CD4-positive, alpha-beta T cell treated with Interleukin-17A for 1 hour (primary cell): Measurements from ENCODE around the gene CCDC9B.

ENCODE experiments used
- DNase-seq: peaks from one replicate; pipeline ENCODE4 v3.0.0-alpha.2; 2020

CCDC9B gene

DNA sequence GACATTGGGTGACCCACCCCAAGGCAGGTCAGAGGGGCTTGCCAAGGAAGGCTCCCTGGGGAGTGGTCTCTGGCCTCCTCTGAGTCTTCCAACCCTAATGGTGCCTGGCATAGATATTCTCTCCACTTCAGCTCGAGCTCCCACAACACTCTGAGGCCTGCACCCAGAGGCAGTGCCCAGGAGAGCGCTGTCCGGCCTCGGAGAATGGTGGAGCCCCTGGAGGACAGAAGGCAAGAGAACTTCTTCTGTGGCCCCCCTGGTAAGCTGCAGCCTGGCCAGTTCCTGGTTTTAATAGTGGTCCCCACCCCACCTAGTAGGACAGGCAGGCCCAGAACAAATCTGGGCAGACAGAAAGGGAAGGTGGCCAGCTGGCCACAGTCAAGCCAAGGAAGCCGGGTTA, 24.3 kb upstream of the CCDC9B start:
- no peak for DNase-seq

DNA sequence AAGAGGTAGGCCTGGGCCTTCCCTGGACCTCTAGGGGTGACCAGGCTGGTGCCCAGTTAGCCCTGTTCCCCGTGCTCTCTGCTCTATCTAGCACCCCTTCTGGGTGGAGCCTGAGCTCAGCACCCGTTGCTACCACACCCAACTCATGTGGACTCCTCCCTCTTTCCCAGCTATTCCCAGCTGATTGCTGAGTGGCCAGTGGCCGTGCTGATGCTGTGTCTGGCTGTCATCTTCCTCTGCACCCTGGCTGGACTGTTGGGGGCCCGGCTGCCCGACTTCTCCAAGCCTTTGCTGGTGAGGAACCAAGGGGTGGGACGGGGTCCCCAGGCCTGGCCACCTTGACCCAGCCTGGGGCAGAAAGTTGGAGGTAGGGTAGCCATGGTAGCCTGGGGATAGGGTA, 23.5 kb upstream of the CCDC9B start:
- no peak for DNase-seq

DNA sequence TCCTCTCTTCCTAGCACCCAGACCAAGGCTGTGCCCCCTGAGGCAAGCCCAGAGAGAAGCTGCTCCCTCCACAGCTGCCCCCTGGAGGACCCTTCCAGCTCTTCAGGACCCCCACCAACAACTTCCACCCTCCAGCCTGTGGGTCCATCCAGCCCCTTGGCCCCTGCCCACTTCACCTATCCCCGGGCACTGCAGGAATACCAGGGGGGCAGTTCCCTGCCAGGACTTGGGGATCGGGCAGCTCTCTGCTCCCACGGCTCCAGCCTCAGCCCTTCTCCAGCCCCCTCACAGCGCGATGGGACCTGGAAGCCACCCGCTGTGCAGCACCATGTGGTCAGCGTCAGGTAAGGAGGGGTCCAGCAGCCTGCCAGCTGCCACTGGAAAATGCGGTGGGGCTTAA, 22.9 kb upstream of the CCDC9B start:
- DNase-seq = no peak

DNA sequence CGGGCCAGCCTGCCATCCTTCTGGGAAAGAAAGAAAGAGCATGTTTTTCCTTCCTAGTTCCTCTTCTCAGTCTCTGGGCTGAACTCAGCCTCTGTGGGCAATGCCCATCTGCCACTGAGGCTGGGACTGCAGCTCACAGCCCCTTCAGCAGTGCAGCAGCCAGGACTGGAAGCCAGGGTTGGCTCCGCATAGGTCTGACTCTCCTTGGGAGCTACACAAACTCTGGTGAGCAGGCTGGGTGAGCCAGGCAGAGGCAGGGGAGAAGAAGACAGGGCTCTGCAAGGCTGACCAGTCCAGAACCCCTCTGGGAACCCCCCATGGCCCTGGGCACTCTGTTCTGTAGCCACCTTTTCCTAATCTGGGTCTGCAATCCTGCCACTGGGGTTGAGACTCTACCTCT, 20.9 kb upstream of the CCDC9B start:
- no peak for DNase-seq

DNA sequence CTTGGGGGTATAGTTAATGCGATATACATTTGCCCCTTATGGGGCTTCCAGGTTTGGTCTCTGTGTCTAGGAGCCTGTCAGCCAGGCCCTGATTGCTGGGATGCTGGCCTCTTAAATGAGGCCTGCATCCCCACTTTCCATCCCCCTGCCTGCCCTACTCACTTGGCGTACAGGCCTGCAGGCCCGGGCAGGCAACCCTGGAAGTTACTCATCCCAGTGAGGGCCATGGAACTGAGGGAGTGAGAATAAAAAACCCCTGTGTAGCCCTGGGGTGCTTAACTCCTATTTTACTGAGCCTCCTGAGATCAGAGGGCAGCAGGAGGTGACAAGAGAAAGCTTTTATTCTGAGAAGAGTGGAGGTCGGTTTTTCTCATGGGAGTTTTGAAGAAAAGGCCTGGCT, 19.3 kb upstream of the CCDC9B start:
- no peak for DNase-seq

DNA sequence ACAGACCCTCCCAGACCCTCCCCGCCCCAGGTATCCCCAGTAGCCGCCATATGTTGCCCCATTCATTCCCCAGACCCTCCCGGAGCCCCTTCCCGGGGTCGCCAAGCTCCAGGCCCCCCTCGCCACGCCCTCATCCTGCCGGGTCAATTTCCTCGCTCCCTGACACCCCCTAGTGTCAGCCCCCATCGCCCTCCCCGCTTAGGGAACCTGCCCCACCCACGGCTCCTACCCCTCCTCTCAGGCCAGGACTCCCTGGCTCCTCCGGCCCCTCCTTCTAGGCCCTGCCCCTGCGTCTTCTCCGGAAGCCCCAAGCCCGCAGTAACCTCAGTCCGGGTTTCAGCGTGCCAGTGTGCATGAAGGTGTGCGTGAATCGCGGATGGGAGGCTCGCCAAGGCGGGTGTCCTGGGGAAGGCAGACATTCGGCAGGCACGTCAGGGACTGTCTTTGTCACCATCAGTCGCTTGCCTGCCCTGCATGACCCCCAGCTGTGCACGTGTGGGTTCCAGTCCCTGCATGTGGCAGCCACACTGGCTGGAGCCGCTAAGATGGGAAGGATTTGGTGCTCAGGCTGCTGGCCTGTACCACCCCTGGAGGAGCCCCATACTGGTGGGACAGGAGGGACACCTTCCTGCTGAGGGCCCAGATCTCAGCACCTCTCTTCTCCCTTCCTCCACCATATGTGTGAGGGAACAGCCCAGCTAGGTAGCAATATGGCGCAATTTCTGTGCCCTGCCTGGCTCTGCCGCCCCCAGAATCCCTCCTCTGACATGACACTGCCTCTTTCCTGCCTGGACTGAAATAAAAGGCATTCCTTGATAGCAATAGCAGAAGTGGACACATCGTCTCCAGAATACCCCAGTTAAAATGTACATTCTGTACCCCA, 18.0 kb upstream of the CCDC9B start:
- peak; percentile 29 for DNase-seq

DNA sequence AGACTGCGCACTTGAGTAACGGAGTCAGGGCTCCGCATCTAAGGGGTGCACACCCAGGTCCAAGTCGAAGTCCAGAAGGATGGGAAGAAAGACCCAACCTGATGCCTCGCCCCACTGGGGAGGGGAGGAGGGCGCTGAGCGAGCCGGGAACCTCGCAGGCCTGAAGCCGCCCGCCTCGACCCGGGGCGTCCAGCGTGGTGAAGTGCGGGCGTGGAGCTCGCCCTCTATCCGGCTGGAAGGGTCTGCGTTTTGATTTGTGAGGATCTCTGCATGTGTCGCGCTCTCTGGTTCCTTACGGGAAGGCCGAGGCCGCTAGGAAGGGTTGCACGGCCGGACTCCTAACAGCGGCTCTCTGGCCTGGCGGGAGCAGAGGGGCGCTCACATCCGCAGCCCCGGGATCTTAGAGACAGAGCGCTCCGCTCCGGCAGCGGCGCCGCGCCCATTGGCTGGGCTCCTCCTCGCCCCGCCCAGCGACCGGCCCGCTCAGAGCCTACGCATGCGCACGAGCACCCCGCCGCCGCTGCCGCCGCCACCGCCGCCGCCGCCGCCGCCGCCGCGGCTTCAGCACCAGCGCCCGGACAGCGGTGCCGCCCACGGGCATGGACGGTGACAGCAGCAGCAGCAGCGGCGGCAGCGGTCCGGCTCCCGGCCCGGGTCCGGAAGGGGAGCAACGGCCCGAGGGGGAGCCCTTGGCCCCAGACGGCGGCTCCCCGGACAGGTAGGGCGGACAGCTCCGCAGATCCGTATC, 17.2 kb upstream of the CCDC9B start, which contains the start of gene DISP2:
DISP2 (plus strand) TSS at position 497 of the 748 bp plus-strand sequence; CDS start at position 600, 103 bp downstream.
- peak; percentile 91 for DNase-seq

DNA sequence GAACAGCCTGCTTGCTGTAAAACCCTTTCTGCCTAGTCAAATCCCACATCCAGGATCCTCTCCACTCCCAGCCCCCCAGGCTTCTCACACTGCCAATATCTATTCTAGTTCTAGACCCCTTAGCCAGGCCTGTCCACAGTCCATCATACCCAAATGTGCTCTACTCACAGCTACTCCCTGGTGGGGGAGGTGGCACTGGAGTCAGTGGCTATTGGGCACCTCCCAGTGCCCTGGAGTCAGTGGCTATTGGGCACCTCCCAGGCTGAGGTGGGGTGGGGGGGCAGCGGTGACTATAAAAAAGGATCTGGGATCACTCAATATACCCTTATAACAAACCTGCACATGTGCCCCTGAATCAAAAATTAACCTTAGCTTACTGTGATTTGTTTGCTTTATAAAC, 16.5 kb upstream of the CCDC9B start:
- DNase-seq = no peak

DNA sequence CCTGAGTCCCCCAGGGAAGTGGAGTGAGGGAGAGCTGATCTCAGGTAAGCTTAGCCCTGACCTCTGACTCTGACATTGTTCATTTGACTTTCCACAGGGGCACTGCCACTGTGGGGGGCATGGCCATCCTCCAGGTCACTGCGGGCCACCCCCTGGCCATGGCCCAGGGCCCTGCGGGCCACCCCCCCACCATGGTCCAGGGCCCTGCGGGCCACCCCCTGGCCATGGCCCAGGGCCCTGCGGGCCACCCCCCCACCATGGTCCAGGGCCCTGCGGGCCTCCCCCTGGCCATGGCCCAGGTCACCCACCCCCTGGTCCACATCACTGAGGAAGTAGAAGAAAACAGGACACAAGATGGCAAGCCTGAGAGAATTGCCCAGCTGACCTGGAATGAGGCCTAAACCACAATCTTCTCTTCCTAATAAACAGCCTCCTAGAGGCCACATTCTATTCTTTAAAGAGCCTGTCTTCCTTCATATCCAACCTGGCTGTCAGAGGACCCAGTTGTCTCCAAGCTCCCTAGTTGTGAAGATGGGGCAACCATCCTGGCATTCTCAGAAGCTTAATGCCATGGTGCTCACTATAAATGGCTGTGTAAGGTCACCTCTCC, 15.3 kb upstream of the CCDC9B start:
- no peak for DNase-seq

DNA sequence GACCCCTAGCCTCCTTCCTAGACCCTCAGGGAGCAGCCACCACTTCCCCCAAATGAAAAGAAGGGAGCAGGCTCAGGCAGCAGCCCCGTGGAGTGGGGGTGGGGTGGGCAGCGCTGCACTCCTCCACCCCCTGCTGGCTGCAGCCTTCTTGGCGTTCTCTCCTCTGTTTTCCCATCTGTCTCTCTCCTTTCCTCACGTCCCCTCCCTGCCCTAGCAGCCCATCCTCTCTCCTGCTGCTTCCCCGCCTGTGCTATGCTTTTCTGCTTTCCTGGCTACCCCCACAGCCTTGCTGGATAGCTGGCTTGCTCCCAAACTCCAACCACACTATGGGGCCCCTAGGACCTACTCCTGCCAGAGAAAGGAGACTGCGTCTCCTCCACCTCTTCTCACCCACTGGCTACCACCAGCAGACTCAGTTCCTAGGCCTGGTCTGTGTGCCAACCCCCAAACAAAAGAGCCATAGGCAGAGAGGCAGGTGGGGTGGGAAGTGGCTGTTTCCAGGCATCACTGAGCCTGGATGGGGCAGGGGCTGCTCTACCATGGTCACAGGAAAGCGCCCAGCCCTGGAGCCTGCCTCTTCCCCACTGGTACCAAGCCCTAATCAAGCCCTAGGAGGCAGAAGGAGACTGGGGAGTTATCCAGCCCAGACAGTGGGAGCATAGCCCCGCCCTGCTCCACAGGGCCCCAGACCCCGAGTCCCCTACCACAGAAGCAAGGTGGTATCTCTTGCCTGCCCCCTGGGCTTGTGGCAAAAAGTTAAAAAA, 13.9 kb upstream of the CCDC9B start:
- no peak for DNase-seq

DNA sequence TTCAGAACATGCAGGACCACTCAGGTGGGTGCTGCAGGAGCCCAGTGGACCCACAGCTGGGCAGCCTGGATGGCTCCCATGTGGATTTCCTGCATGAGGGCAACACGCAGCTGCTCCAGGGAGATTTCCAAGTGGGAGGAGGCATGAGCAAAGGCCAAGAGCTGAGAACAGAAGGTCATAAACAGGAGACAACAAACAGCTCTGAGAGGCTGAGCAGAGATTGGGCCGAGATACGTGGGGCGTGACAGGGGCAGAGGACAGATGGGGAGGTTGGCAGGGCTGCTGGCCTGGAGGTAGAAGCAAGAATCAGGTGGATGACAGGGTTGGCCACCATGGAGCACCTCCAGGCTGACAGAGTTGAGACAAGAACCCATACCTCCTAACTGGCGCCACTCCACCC, 13.0 kb upstream of the CCDC9B start:
- DNase-seq = no peak

DNA sequence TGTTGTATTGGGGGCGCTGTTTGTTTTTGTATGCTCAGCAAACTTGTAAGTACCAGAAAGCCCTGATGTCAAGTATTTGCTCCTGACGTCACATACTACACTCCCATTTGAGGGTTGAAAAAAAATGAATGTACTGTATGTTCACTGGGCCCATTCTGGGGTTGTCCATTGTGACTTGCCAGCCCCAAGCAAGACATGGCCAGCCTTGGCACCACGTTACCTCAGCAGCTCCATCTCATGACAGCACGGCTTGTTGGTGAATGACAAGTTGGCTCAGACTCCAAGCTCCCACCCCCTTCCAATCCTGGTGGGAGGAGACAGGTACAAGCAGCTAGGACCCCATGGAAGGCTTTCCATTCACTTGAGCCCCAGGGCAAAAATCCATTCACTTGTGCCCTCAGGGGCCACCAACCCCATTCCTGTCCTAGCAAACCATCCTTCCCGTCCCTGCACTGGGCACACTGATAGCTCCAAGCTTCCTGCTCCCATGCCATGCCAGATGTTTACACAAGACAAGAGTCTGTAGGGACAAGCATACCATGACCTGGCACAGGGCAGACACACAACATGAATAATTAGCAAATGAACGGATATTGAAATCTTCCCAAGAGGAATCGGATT, 11.7 kb upstream of the CCDC9B start:
- no peak for DNase-seq

DNA sequence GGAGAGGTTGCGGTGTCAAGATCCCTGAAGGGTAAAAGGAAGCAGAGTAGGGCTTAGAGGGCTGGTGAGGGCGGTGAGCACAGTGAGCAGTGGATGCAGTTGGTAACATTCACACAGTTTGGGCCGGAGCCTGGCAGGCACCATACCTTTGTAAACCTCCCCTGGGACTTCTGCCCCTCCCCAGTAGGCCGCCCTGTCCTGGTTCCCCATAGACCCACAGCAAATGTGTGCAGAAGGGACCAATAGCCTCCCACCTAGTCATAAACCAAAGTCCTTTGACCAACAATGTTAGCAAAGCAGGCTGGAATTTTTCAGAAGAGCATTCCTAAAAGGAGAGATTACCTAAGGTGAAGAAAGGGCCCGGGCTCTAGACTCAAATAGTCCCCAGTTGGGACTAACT, 8.4 kb upstream of the CCDC9B start:
- DNase-seq = no peak

DNA sequence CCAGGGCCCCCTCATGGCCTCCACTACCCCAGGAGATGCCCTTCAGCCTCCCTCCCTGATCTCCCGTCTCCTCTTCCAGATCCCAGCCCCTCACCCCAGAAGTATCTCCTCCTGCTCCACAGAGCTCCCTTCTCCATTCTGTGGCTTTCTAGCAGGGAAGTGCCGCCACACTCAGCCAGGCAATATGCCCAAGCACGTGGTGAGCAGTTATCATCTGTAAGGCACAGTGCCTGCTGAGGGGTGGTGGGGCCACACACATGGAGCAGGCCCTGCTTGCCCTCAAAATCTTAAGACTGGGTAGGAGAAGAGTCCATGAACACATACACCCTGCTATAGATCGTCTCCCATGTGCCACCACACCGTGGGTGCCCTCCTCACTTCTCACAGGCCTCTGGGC, 7.7 kb upstream of the CCDC9B start:
- no peak for DNase-seq

DNA sequence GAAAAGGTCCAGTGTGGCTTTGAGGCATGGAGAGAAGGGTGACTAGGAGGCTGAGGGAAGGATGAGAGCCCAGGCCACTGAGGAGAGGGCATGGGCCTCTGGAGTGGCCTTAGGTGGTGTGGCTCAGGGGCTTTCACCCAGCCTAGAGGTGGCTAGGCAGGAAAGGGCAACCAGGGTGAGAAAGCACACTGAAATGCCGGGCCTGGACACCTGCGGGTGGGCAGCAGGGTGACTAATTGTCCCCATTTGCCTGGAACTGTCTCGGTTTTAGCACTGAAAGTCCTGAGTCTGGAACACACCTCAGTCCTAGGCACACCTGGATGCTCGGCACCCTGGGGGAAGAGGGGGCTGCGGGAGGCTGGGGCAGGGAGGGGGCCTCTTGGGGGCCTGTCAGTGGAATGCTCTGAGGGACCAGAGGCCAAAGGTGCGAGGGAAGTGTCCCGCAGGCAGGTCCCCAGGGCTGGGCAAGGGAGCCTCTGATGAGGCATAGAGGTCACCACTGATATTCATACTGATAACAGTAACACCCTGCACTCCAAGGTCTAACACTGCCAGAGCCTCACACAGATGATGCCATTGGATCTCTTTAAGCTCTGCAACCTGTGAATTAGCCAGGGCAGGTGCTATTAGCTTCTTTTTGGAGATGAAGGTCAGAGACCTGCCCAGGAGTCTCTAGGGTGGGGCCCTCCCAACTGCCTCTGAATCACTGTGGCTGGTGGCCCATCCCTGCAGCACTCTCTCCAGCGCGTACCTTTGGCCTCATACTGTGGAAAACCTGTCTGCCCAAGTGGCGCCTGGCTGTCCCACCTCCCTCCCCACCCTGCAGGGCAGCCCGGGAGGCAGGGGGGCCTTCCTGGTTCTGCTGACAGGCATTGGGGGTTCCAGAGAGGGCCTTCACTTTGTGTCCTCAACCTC, 7.1 kb upstream of the CCDC9B start:
- no peak for DNase-seq

DNA sequence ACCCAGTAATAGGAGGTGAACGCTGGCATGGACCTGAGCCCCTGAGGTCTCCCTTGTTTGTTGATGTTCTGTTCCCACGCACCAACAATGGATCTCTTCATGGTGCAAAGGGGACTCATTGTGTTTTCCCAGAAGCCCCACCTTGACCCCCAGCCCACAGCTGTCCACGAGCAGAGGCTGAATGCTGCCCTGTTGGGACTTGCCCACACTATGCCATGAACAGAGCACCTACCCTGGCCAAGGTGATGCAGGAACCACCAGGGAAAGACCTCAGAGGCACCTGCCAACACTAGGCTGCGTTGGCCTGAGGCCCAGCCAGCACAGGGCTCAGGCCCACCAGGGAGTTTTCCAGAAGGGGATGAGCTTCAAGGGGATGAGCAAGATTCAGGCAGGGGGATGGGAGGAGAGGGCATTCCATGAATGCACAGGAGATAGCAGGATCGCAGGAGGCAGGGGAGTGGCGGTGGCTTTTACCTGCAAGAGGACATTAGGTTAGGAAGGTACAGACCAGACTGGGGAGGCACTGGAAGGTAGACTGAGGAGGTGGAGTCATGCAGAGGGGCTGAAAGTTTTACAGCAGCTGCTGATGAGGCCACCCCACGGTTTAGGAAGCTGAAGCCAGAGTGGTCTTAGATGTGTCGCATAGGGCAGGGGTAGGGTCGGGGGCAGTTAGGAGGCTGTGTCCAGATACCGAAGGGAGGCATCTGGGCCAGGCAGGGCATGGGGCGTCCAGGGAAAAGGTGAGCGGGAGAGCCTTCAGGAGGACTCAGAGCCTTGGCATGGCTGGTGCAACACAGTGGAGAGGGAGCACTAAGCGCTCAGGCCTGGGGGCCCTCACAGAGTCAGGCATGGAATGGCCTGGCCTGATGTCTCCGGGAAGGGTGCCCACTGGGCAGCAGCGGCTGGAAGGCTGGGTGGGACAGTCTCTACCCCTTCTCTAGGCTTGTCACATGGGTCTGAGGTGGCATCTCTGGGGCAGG, 6.1 kb upstream of the CCDC9B start:
- no peak for DNase-seq

DNA sequence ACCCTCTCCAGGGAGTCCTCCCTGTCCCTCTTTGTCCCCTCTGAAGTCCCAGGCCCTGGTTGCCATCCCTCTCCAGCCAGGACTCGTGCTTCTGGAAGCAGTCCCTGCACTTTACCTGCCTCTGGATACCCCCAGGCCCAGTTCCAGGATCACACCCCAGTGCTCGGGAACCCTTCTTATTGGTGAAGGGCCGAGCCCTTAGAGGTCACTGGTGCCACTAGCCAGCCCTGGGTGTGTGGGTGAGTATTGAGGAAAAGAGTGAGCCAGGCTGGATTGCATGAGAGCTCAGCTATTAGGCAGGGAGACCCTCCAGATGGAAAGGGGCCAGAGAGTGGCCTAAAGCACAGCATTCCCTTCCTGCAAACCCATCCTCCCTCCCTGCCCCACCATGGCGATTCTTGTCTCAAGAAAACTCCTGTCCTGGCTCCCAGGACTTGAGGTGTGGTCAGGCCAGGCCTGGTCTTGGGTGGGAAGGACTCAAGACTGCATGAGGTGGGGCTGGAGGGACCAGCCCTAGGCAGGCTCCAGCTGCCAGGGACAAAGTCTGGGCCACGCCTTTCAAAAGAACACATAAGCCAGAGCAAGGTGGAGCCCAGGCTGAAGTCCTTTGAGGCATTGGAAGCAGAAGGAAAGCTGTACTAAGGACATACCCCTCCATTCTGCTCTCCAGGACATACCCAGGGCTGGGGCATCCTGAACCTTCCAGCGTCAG, 5.3 kb upstream of the CCDC9B start:
- no peak for DNase-seq

DNA sequence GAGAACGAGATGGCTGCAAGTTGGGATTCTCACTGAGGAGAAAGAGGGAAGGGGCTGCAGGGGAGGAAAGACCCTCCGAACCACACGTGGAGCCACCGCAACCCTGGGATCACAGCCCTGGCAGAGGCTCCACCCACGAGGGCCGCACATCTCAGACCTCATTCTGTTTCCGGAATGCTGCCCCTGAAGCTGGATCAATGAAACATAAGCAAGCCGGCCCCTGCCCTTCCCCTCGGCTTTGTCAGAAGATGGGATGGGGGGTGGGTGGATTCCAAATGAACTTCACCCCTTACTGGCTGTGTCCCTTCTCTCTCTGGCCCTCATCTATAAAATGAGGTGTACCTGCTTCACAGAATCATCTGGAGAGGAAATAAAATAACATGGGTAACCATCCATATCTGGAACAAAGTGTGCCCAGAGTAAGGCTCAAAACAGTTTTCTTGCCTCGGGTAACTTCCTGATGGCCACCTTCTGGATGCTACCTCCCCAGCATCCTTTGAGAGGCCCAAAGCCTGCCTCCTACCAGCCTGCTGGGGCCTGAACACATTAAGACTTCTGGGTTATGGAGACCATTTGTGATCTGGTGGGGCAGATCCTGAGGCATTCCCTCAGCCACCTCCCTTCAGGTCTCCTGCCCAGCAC, 4.6 kb upstream of the CCDC9B start:
- DNase-seq = no peak

DNA sequence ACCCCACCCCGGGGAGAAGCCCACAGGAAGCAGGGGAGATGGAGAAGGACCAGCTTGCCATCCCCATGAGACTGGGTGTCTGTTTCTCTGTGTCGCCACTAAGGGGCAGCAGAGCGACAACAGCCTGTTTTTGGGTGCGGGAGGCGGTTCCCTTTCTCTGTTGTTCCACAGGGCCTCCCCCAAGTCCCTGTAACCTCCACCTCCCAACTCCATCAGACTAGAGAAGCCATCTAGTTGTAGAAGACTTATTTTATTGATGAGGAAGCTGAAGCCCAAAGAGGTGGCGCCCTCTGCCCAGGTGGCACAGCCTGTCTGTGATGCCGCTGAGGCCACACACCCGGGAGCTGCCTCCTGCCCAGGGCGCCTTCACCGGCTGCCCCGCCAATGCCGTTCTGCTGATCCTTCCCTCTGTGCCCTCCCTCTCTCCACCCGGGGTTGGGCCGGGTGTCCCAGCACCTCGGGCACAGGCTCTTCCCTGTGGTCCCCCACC, 3.9 kb upstream of the CCDC9B start:
- peak; percentile 80 for DNase-seq
